ENCODE data around the gene SDK1.
"Not testable (repeated sequence)": the region's sequence is repeated elsewhere in the genome, so short reads cannot be mapped to it uniquely, and the experiment has no call there.

The SDK1 gene

DNA sequence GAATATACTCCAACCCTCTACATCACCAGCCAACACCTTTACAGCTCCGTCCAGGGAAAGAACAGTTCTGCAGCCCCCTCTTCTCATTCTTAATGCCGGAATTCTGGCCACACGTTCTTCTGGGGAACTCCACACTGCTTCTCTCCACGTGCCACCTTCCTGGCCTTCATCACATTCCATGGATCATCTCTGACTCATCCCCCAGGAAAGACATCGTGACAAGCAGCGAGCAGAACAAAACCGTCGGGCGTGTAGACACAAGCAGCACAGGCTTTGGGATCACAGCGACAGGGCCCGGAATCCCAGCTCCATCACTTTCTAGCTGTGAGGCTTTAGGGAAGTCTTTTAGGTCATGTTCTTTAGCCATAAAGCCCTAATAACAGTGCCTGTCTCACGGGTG lies 790.7 kb downstream of the SDK1 start:
- no peak for DNase-seq

DNA sequence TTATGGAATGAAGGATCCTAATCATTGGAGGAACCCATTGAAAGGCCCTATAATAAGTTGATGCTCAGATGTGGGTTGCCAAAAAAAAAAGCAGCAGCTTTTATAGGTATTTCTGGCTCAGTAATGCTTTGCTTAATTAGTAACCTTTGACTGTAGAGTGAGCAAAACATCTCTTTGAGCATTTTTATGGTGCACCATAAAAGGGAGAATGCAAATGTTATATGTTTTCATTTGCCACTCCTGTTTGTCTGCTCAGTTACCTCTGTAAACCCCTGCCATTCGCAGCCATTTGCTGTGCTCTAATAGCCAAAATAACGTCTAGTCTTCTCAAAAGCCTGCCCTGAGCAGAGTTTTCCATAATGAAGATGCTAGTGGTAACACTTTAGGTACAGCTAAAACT lies 792.0 kb downstream of the SDK1 start:
- DNase-seq = no peak

DNA sequence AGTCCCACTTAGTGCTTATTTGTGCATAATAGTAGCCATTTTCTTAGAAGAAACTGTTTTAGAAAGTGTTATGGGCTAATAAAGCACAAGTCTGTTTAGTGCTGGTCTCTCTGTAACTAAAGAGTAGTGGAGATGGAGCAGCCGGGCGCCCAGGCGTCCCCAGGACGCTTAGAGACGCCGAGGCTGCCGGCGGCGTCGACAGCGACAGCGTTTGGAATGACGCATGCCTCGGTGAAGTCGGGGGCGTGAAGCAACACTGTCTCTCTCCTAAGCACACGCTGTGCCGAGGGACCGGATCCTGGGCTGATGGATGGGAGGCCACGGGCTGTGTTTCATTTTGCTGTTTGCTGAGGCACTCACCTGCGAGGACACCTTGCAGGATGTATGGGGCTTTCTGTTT lies 792.4 kb downstream of the SDK1 start:
- no peak for DNase-seq

DNA sequence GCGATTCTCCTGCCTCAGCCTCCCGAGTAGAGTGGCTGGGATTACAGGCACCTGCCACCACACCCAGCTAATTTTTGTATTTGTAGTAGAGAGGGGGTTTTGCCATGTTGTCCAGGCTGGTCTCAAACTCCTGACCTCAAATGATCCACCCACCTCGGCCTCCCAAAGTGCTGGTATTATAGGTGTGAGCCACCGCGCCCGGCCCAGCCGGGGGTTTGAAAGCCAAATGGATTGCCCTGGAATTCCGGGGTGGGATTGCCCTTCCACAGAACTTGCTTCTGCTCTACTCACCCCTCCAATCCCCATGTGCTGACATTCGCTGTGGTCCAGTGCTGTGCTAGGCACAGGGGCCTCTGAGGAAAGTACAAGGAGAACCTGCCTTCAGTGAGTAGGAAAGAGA lies 793.1 kb downstream of the SDK1 start:
- DNase-seq = not testable (repeated sequence)

DNA sequence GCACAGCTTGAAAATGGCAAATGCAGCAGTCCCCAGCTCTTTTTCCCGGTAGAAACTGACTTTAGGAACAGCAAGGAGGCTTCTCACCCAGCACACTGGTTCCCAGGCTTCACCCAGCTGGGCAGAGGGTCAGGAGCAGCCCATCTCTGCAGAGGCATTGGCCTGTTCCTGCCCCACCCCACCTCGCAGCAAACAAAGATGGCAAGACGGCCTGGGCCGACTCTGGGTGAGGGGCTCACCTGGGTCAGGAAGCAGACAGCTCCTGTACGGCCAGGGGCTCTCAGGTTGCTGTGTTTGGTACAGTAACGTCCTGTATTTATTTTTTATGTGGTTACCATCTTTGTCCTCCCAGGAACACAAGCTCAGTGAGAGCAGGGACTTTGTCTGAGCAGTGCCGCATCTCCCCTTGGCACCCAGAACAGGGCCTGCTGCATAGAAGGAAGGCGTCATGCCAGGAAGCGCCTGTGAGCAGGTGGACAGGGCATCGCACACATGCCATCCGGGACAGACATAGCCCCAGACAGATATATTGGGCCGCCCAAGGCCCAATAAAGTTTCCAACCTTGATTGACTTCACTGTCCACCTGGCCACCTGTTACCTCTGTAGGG lies 796.1 kb downstream of the SDK1 start:
- DNase-seq = no peak

DNA sequence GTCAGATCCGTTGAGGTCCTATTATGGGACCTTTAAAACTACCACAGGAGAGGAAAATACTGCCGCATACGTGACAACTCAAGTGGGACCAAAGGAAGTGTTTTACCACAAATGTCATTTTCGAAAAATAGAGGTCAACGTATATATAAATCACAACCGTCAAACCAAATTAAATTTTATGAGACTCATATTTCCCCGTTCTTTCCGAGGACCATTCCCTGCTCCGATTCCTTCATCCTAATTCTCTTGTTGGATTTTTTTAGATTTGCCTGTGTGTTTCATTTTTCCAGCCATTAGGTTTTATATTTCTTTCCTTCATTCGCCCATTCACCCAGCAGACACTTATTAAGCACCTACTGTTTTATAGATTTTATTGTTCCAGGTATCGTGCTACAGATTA lies 797.1 kb downstream of the SDK1 start:
- no peak for DNase-seq

DNA sequence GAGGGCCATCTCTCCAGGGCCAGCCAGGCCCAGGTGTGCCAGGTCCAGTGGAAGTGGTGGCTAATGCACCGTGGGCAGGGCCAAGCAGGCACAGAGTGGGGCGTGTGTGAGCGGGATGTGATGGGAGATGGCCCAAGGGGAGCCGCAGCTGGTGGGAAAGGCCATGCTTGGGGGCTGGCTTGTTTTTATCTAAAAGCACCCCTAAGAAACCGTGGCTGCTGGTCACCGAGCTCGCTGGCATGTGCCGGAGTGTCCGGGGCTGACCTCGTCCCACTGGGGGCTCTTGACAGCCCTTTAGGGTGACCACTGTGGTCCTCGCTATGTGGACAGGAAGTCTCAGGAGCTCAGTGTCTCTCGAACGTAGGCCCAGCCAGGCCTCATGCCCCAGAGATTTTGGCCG lies 798.6 kb downstream of the SDK1 start:
- no peak for DNase-seq

DNA sequence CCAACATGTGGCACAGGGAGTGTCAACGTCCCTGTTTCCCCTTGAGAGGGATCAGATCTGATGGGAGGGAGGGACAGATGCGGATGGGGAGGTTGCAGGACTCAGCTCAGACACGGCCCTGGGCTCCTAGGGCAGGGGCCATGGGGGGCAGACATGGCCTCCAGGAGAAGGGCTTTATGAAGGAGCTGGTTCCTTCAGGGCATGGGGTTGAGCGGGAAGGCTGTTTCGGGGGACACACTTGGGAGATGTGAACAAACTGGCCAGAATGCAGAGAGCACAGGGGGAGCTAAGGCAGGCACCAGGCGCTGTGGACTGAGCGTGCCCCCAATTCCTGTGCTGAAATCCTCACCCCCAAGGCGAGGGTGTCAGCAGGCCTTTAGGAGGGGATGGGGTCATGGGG lies 799.1 kb downstream of the SDK1 start:
- no peak for DNase-seq

DNA sequence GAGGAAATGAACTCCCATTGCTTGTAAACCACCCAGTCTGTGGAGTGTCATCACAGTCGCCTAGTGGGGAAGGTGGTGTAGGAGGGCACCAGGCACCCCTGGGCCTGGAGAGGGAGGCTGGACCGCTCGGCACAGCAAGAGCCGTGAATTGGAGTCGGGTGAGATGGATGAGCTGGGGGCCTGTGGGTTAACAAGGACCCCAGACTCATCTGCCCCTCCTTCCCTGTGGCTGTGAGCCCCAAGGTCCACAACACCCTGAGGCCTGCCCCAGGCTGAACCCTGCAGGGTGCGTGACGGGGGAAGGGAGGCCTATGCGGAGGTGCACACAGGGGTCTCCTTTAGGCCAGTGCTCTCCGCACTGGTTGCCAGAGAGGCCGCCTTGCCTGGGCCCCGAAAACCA lies 799.6 kb downstream of the SDK1 start:
- no peak for DNase-seq

DNA sequence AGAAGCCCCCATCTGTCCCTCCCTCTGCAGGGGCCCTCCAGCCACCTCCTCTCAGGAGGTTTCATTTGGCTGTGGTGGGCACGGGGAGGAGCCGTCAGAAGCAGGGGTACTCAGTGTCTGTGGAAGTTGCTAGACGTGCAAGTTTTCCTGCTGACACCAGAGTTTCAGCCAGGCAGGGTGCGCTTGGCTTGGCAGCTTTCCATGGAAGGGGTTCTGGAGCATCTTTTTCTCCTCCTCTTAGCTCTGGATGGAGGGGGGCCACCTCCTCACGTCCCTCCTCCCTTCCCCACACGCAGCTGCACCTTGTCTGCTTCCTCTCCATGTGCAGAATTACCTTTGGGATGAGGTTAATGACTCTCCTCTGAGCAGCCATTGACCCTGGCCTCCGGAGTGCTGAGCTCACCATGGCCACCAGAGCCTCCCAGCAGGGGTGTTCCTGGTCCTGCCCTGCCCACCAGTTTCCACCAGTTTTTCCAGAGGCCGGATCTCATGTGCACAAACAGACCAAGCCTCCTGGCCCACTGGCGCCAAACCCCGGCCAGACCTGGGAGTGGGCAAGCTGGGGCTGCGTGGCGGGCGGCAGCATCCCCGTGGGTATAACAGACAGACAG lies 801.3 kb downstream of the SDK1 start:
- DNase-seq = no peak

DNA sequence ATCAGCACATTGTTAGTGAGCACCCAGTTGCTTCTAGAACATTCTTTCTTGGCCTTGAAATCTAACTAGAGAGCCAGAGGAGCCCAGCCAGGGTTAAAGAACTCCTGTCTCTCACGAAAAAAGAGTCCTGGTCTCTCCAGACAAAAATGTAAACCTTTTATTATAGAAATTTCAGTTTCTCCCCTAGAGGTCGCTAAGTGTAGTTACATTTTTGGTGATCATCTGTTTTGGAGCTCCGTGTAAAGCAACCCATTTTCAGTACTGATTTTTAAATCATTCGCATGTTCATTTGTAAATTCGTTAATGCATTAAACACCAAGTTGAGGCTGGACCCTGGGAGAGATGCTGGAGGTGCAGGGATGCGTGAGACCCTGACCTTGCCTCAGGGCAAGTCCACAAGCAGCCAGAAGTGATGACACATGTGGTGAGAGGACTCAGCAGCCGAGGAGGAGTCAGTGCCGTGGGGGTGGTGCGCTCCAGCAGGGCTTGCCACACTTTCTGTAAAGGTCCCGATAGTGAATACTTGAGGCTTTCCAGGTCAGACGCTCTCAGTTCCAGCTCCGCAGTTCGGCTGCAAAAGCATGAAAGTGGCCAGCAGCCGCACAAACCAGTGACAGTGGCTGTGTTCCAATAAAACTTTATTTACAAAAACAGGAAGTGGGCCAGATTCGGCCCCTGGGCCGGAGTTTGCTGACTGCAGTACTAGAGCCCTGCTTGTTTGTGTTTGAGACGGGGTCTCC lies 802.5 kb downstream of the SDK1 start:
- DNase-seq = no peak

DNA sequence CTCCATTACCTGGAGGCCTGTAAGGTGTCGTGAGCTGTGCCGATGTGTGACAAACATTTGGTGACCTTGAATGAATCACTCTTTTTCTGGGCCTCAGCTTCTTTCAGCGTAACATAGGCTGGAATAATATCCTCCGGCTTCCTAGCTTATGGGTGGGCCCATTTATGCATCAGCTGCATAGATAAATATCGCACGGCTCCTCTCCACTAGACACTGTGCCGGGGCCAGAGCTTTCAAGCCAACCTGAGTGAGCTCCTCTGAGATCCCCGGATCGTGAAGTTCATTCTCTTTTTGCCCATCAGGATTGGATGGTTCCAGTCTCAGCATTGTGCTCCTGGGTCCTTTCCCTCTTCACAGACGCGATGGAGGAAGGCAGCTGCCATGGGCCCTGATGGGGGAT lies 806.8 kb downstream of the SDK1 start:
- no peak for DNase-seq

DNA sequence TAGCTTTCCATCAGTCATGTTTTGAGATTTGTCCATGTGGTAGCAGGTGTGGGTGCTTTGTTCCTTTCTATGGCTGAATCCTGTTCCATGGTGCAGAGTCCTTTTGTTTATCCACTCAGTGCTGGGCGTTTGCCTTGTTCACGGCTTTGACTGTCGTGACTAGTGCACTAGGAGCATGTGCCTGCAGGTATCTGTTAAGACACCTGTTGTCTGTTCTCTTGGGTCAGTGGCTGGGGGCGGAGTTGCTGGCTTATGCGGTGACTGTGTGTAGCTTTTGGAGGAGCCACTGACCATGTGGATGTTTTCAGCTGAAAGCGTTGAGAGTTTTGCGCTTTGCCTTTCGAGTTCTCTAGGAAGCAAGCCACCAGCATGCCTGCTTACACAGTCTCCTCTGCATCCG lies 807.9 kb downstream of the SDK1 start:
- DNase-seq = no peak

DNA sequence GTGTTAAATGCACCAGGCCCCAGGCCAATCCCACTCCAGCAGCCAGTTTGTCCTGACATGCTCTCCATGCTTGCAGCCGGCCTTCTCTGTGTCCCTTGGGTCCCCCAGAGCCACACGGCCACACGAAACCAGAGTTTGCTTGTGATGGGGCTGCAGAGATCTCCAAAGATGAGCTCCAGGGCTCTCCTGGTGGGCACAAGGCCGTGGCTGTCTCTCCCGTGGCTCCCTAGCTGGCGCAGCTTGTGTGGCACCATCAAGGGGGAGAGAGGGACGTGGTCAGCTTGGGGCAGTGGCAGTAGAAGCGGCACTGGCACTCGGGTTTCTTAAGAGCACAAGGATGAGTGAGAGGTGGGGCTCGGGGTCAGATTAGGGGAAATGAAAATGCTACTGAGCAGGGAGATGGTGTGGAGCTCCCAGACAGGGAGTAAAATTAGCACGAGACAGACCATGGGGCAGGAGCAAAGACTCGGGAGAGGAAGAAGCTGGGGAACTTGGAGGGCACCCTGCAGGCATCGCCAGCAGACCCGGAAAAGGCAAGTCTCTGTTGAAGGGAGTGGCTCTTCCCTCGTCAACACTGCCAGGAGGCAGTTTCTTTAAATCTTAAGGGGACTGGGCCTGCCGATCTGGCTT lies 808.5 kb downstream of the SDK1 start:
- no peak for DNase-seq

DNA sequence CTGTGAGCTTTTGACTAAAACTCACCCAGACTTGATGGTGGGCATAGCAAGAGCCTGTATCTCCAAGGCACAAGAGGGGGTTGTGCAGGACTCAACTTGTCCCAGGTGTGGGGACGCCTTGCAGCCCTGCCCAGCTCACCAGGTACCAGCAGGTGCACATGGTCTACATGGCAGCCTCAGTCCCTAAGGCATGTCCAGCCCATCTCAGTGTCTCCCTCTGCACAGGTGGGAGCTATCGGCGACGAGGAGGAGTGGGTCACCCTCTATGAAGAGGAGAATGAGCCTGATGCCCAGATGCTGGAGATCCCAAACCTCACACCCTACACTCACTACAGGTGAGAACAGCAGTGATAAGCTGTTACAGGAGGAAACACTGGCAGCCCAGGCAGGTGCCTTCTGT lies 809.4 kb downstream of the SDK1 start:
- no peak for DNase-seq

DNA sequence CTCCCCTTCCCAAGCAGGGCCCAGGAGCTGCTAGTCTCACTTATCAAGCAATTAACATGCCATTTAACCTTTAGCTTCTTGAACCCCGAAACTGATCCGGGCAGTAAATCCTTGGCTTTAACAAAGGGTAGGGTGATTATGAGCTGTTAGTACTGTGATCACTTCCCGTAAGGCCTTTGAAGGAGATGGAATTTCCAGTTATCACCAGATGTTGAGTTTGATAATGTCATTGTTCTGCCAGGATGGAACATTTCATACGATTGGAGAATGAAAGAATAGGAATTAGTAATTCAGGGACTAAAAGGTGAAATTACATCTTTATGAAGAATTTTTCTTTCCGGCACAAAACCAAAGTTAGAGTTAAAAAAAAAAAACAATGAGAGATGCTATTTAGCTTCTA lies 810.1 kb downstream of the SDK1 start:
- DNase-seq = no peak

DNA sequence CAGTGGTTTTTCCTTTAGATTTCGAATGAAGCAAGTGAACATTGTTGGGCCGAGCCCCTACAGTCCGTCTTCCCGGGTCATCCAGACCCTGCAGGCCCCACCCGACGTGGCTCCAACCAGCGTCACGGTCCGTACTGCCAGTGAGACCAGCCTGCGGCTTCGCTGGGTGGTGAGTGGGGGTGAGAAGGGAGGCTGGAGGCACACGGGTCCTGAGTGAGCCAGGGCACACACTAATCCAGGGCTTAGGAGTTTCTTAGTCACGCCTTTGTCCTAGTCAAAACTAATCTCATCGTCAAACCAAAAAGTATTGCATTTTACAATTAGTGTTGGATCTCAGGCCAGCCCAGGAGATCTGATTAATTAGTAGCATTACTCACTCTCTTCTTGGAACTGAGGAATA lies 812.2 kb downstream of the SDK1 start:
- DNase-seq = no peak

DNA sequence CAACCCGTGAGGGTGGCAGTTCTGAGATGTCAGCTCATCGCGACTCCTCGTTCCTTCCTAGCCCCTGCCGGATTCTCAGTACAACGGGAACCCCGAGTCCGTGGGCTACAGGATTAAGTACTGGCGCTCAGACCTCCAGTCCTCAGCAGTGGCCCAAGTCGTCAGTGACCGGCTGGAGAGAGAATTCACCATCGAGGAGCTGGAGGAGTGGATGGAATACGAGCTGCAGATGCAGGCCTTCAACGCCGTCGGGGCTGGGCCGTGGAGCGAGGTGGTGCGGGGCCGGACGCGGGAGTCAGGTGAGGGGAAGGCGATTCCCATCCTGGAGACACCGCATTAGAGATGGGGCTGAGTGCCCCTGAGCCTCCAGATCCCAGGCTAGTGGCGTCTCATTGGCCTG lies 812.9 kb downstream of the SDK1 start:
- DNase-seq = no peak

DNA sequence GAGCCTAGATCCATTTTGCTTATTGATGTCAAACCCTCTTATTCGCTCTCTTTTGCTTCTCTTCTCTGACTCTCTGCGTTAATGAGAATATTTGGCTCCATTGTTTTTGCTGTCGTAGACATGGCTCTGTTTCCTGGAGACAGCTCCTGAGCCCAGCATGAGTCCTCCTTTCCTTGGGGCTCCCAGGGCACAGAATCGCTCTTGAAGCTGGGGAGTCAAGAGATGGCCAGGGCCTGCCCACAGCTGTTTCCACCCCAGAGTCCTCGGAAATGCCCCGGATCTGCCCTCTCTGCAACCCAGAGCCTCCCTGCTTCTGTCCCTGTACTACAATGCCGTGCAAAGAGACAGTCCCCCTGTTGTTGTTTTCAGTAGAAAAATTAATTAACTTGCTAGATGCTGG lies 814.4 kb downstream of the SDK1 start:
- no peak for DNase-seq

DNA sequence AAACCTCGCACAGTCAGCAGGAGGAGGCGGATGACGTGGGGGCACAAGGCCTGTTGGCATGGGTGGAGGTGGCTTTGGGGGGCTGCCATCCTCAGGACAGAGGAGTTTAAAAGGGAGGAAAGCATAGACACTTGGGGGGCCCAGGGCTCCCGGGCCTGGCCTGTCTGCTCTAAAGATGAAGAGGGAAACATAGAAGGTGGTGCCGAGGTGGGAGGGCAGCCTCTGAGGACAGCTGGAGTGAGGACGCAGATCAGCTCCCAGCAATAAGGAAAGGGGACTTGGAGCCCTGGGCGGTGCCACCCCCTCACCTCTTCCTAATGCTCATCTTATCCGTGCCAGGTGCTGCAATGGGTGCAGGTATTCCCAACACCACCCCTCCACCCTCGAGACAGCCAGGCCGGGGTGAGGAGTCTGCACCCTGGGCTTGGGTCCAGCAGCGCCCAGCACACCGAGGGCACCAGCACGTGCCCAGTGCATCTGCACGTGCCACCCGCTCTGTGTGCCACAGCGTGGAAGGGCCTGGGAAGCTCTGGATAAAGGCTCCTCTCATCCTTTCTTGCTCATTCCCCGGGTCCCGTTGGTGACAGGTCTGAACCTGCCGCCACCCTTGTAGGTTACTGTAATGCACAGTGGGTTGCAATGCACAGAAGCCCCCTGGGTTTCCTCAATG lies 815.0 kb downstream of the SDK1 start:
- DNase-seq = no peak

DNA sequence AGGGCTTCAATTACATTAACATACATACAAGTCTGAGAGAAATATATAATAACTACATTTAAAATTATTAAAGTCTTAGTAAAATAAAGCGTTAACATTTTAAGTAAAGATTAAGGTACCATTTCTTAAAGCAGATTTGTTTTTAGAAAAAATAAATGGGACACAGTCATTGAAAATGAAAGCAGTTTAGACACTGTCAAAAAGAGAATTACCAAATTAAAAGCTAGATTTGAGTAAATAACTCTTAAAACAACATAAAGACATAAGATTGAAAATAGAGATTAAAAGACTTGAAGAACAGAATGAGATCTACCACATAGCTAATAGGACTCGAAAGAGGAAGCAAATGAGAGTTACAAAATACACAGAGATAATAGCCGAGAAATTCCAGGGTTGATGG lies 818.8 kb downstream of the SDK1 start:
- no peak for DNase-seq

DNA sequence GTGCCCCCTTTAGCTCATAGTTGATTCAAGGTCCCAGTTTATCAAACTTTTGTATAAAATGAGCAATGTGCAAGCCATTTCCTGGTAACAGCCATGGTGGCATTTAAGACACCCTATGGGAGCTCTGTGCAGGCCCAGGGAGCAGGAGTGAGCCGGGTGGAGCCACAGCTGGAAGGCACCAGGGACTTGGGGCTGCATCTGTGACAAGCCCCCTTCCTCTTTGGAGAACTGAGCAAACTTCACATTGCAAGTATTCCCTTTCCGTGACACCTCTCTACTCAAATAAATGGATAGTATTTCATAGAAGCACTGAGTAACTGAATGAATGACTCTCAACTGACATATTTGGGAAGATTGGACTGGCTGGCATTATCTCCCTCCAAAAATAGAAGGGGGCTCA lies 822.3 kb downstream of the SDK1 start:
- DNase-seq = no peak

DNA sequence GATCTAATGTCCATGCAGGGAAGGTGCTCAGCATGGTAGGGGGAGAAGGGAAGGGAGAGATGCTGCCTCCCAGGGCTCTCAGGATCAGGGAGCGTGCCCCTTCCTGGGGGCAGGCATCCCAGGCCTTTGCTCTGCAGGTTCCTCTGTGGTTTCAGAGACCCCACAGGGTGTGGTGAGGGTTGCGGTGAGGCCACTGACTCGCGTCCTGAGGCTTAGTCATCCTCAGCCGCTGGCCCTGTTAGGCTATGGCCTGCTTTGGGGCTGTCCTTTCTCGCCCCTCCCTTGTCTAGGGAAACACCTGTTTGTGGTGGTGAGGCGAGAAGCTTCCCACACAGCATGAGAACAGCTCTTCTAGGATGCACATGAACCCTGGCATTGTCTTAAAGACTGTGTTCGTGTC lies 822.8 kb downstream of the SDK1 start:
- DNase-seq = no peak
